ENCODE data around the gene ZNF492. TPM values are rescaled to one million over a fixed set of nuclear protein-coding genes. Genes with fewer than 3 reads are reported as not detected.

Gene ZNF492
- total RNA-seq, 2 experiments from 2014 or later = 2.1 to 2.2 TPM

Other genes with a start within 250 kb of the ZNF492 start
- gene ZNF98, start 212.0 kb upstream of the ZNF492 start, total RNA-seq = not detected
- gene ZNF99, start 149.8 kb downstream of the ZNF492 start, total RNA-seq = not detected
- not detected for gene ZNF723, start 198.0 kb downstream of the ZNF492 start, total RNA-seq